ENCODE data around the gene NUDC.

NUDC gene

GRCh38 chr1:26957306-26957705 is 35.8 kb downstream of the NUDC start:
- Mint-ChIP-seq H3K4me1 (peaks cover 6% of the 10 kb centered on the region), H3K36me3 (ENCODE audit: low read depth) (peaks cover 3% of the 10 kb centered on the region), H3K4me3 (no peak overlapping the region), H3K27me3 (ENCODE audit: low read depth, poor library complexity) (peaks cover 83% of the 10 kb centered on the region), H3K27ac (no peak overlapping the region), H3K9me3 (peaks cover 11% of the 10 kb centered on the region)
- DNase-seq, result no peak
- TF ChIP-seq CTCF (IDR thresholded peaks at IDR 0.05), result no peak

- peaks cover 98% of the 10 kb centered on the region for H3K27me3 Mint-ChIP-seq (ENCODE audit: low read depth, poor library complexity)
- peaks cover 3% of the 10 kb centered on the region for H3K36me3 Mint-ChIP-seq (ENCODE audit: low read depth)
- H3K4me3 Mint-ChIP-seq, result peak overlapping the region; percentile 62
- H3K27ac Mint-ChIP-seq, result no peak overlapping the region
- TF ChIP-seq CTCF (IDR thresholded peaks at IDR 0.05), result no peak
- H3K9me3 Mint-ChIP-seq, result peaks cover 11% of the 10 kb centered on the region
- H3K4me1 Mint-ChIP-seq, result peaks cover 6% of the 10 kb centered on the region
- DNase-seq, result no peak
Measured at GRCh38 chr1:26959270-26959669, 37.7 kb downstream of the NUDC start.

- H3K27ac Mint-ChIP-seq, result no peak within 1 kb of the TSS
- peak within 1 kb of the TSS; percentile 83 for H3K4me3 Mint-ChIP-seq
- peaks cover 11% of the 10 kb centered on the region for H3K9me3 Mint-ChIP-seq
- no peak for TF ChIP-seq CTCF (IDR thresholded peaks at IDR 0.05)
- peak; percentile 57 for DNase-seq
- peaks cover 6% of the 10 kb centered on the region for H3K4me1 Mint-ChIP-seq
- peaks cover 99% of the 10 kb centered on the region for H3K27me3 Mint-ChIP-seq (ENCODE audit: low read depth, poor library complexity)
- peaks cover 3% of the 10 kb centered on the region for H3K36me3 Mint-ChIP-seq (ENCODE audit: low read depth)
Measured at GRCh38 chr1:26959722-26960624, 38.4 kb downstream of the NUDC start, which contains the start of gene KDF1. KDF1 (minus strand) TSS chr1:26960468; CDS start chr1:26952380, 8,088 bp downstream.

- peaks cover 3% of the 10 kb centered on the region for H3K36me3 Mint-ChIP-seq (ENCODE audit: low read depth)
- H3K4me1 Mint-ChIP-seq, result peaks cover 6% of the 10 kb centered on the region
- no peak for DNase-seq
- H3K27me3 Mint-ChIP-seq (ENCODE audit: low read depth, poor library complexity), result peaks cover 94% of the 10 kb centered on the region
- peak overlapping the region; percentile 83 for H3K4me3 Mint-ChIP-seq
- TF ChIP-seq CTCF (IDR thresholded peaks at IDR 0.05), result no peak
- peaks cover 11% of the 10 kb centered on the region for H3K9me3 Mint-ChIP-seq
- no peak overlapping the region for H3K27ac Mint-ChIP-seq
Measured at GRCh38 chr1:26960625-26960966, 39.1 kb downstream of the NUDC start.

GRCh38 chr1:26961826-26962225 is 40.3 kb downstream of the NUDC start:
- TF ChIP-seq CTCF (IDR thresholded peaks at IDR 0.05), result no peak
- Mint-ChIP-seq H3K36me3 (ENCODE audit: low read depth) (peaks cover 3% of the 10 kb centered on the region), H3K9me3 (peaks cover 4% of the 10 kb centered on the region), H3K27ac (no peak overlapping the region), H3K27me3 (ENCODE audit: low read depth, poor library complexity) (peaks cover 93% of the 10 kb centered on the region), H3K4me1 (peaks cover 10% of the 10 kb centered on the region), H3K4me3 (no peak overlapping the region)
- DNase-seq, result no peak

GRCh38 chr1:26965213-26965612 is 43.7 kb downstream of the NUDC start:
- peaks cover 12% of the 10 kb centered on the region for H3K4me1 Mint-ChIP-seq
- H3K27ac Mint-ChIP-seq, result no peak overlapping the region
- H3K27me3 Mint-ChIP-seq (ENCODE audit: low read depth, poor library complexity), result peaks cover 83% of the 10 kb centered on the region

More at GRCh38 chr1:26965213-26965612, 43.7 kb downstream of the NUDC start:
- Mint-ChIP-seq H3K36me3 (ENCODE audit: low read depth) (no peaks in the 10 kb centered on the region), H3K4me3 (no peak overlapping the region), H3K9me3 (no peaks in the 10 kb centered on the region)
- no peak for TF ChIP-seq CTCF (IDR thresholded peaks at IDR 0.05)
- DNase-seq, result no peak
